Thyroid gland (tissue), 4 donors: ENCODE measurements around the gene CPT1C.

Experiments
- CTCF ChIP-seq, 6 experiments: fragments of 200-600 bp in 3 of 6; fragments of 450-650 bp in 3 of 6; sonication (generic) in 3 of 6; IDR thresholded peaks; one replicate each; pipeline ENCODE4 v1.5.1; 2016 to 2019; ENCODE audit warnings: antibody characterized with exemption in 6 of 6, mild to moderate bottlenecking in 2 of 6, inconsistent platforms in 1 of 6, moderate library complexity in 1 of 6
- POLR2A ChIP-seq, 2 donors: fragments of 450-650 bp; IDR thresholded peaks; one replicate each; pipeline ENCODE4 v1.6.1; 2017; ENCODE audit warnings: antibody characterized with exemption in 2 of 2, mild to moderate bottlenecking in 2 of 2, moderate library complexity in 1 of 2

- TF ChIP-seq POLR2A (IDR thresholded peaks at IDR 0.05): no peak
- no peak for TF ChIP-seq CTCF (IDR thresholded peaks at IDR 0.05)
Observed at GRCh38 chr19:49645592-49645991, 45.3 kb upstream of the CPT1C start.
